Esophagus squamous epithelium (tissue), 4 donors: ENCODE data around the gene IFNG.

Experiments used
- POLR2A ChIP-seq, 4 donors: fragments of 450-650 bp; IDR thresholded peaks; one replicate each; pipeline ENCODE4 v1.6.1; 2017; ENCODE audit warnings: antibody characterized with exemption in 4 of 4, mild to moderate bottlenecking in 4 of 4, moderate library complexity in 3 of 4
- TF ChIP-seq, protein P1 (sequence below), 6 experiments: fragments of 450-650 bp in 4 of 6; fragments of 200-600 bp in 2 of 6; sonication (generic) in 2 of 6; IDR thresholded peaks; one replicate each; pipeline ENCODE4 v1.5.1; 2016 to 2019; ENCODE audit warnings: antibody characterized with exemption in 6 of 6, mild to moderate bottlenecking in 4 of 6, moderate library complexity in 4 of 6

DNA sequence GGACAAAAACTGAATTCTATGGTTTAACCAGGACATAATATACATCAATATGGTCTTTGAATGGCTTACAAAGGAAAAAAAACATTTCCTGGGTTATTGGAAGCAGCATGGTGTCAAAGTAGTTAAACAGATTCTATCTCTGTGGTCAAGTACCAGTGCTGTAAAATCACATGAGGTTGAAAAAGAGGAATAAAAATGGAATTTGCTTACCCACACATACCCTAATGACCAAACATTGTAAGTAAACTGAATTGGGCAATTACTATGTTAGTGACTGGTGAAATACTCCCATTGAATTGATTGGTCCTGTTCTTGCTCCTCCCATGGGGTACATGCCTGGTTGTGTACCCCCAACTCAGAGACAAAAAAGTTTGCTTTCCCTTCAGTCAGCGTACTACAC lies 19.6 kb downstream of the IFNG start:
- TF ChIP-seq, protein P1, sequence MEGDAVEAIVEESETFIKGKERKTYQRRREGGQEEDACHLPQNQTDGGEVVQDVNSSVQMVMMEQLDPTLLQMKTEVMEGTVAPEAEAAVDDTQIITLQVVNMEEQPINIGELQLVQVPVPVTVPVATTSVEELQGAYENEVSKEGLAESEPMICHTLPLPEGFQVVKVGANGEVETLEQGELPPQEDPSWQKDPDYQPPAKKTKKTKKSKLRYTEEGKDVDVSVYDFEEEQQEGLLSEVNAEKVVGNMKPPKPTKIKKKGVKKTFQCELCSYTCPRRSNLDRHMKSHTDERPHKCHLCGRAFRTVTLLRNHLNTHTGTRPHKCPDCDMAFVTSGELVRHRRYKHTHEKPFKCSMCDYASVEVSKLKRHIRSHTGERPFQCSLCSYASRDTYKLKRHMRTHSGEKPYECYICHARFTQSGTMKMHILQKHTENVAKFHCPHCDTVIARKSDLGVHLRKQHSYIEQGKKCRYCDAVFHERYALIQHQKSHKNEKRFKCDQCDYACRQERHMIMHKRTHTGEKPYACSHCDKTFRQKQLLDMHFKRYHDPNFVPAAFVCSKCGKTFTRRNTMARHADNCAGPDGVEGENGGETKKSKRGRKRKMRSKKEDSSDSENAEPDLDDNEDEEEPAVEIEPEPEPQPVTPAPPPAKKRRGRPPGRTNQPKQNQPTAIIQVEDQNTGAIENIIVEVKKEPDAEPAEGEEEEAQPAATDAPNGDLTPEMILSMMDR (IDR thresholded peaks at IDR 0.05): no peak
- TF ChIP-seq POLR2A (IDR thresholded peaks at IDR 0.05): no peak
